Thoracic aorta (tissue), 2 donors: ENCODE data around the gene SIX3. TPM values are rescaled to one million over a fixed set of nuclear protein-coding genes. Genes with fewer than 3 reads are reported as not detected.

ENCODE experiments used
- ATAC-seq: fragments of 150-250 bp; one replicate; pipeline ENCODE4 v1.8.0; 2017; ENCODE audit warnings: low read depth; ENCODE audit not compliant: insufficient number of reproducible peaks, low FRiP score
- DNase-seq: peaks from one replicate; pipeline ENCODE4 v3.0.0-alpha.2; 2020; ENCODE audit warnings: low spot score
- H3K27ac ChIP-seq, 2 donors: fragments of 200-600 bp; sonication (generic); 1 replicate in 1 of 2; 2 replicates in 1 of 2; pipeline ENCODE4 v1.5.1; 2016; ENCODE audit warnings: mild to moderate bottlenecking in 2 of 2, moderate library complexity in 2 of 2
- H3K27me3 ChIP-seq: fragments of 200-600 bp; sonication (generic); replicated peaks from 2 replicates; pipeline ENCODE4 v1.6.0; 2016; ENCODE audit warnings: mild to moderate bottlenecking; ENCODE audit not compliant: insufficient read depth
- H3K36me3 ChIP-seq: fragments of 200-600 bp; sonication (generic); one replicate; pipeline ENCODE4 v1.5.1; 2016
- H3K4me1 ChIP-seq, 2 donors: fragments of 200-600 bp; sonication (generic); 1 replicate in 1 of 2; 2 replicates in 1 of 2; pipeline versions ENCODE4 v1.5.1 to v1.6.0; 2016; ENCODE audit warnings: low read depth in 2 of 2, mild to moderate bottlenecking in 1 of 2; ENCODE audit not compliant: control insufficient read depth in 1 of 2
- H3K4me3 ChIP-seq: fragments of 200-600 bp; sonication (generic); 2 replicates; pipeline ENCODE4 v1.5.1; 2016; ENCODE audit warnings: mild to moderate bottlenecking
- H3K9me3 ChIP-seq: fragments of 200-600 bp; sonication (generic); 2 replicates; pipeline ENCODE4 v1.5.1; 2016
- total RNA-seq, 2 donors: library from RNA; depleted of rRNA; stranded (reverse); fragments of >200 nt; gene quantifications; one replicate each; pipeline versions ENCODE4 v1.1.0 to v1.2.3, GENCODE V29; 2016
- TF ChIP-seq, protein P1 (sequence below): fragments of 200-600 bp; sonication (generic); IDR thresholded peaks from one replicate; pipeline ENCODE4 v1.5.1; 2019; ENCODE audit warnings: antibody characterized with exemption

Gene SIX3
- total RNA-seq, 2 donors from 2014 or later: 0.14 TPM; not detected in 1

DNA sequence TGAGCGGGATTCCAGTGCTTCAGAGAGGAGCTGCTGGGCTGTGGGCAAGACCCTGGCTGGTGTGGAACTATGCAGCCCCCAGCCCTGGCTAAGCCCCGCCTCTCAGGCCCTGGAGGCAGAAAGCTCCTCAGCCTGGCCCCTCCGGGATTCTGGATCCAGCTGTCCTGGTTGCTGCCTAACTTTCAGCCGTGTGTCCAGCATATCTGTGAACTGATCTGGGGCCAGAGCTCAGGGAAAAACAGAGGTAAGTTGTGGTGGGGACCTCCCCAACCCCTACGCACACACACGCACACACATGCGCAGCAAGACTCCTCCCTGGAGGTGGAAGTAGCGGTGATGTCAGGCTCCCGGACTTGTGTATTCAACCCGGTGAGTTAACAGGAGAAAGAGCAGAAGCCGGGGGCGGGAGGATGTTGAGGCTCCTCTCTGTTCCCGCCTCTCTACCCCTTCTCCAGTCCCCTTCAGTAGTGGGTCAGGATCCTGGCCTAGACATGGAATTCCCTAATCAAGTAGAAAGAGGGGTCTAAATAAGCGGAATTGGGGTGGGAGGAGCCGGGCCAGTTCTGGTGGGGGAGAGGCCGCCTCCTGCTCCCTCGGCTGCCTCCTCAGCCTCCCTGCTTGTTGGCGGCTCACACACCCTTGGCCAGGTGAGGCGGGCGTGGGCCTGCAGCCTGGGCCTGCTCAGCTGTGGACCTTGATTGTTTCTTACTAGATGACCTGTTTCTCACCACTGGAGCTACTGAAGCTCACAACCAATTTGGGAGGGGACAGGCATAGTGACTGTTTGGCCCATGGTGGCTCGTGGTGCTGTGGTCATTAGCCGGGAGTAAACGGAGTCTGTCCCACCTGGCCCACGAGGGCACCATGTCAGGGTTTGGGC lies 34.3 kb downstream of the SIX3 start:
- no peaks in the 10 kb centered on the region for H3K27me3 ChIP-seq
- no peak overlapping the region for H3K4me3 ChIP-seq

DNA sequence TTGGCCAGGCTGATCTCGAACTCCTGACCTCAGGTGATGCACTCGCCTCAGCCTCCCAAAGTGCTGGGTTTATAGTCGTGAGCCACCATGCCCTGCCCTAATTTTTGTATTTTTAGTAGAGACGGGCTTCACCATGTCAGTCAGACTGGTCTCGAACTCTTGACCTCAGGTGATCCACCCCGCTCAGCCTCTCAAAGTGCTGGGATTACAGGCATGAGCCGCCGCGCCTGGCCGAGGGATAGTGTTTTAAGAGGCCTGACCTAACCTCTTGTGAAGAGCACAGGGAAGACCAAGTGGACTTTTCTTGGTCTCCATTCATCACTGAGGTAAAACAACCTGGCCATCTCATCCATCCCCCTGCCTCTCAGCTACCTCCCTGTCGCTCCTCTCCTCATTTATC lies 38.1 kb downstream of the SIX3 start:
- TF ChIP-seq, protein P1, sequence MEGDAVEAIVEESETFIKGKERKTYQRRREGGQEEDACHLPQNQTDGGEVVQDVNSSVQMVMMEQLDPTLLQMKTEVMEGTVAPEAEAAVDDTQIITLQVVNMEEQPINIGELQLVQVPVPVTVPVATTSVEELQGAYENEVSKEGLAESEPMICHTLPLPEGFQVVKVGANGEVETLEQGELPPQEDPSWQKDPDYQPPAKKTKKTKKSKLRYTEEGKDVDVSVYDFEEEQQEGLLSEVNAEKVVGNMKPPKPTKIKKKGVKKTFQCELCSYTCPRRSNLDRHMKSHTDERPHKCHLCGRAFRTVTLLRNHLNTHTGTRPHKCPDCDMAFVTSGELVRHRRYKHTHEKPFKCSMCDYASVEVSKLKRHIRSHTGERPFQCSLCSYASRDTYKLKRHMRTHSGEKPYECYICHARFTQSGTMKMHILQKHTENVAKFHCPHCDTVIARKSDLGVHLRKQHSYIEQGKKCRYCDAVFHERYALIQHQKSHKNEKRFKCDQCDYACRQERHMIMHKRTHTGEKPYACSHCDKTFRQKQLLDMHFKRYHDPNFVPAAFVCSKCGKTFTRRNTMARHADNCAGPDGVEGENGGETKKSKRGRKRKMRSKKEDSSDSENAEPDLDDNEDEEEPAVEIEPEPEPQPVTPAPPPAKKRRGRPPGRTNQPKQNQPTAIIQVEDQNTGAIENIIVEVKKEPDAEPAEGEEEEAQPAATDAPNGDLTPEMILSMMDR: no peak
- ATAC-seq (no peak), DNase-seq (no peak)
- no peaks in the 10 kb centered on the region for H3K9me3 ChIP-seq
- no peaks in the 10 kb centered on the region for H3K27me3 ChIP-seq
- no peak overlapping the region for H3K27ac ChIP-seq
- H3K4me1 ChIP-seq: no peaks in the 10 kb centered on the region
- H3K4me3 ChIP-seq: no peak overlapping the region
- no peaks in the 10 kb centered on the region for H3K36me3 ChIP-seq

More for the DNA sequence above, 34.3 kb downstream of the SIX3 start:
- no peaks in the 10 kb centered on the region for H3K36me3 ChIP-seq
- H3K4me1 ChIP-seq: no peaks in the 10 kb centered on the region
- TF ChIP-seq, protein P1: no peak
- no peak for ATAC-seq
- no peaks in the 10 kb centered on the region for H3K9me3 ChIP-seq
- no peak for DNase-seq
- H3K27ac ChIP-seq: no peak overlapping the region

DNA sequence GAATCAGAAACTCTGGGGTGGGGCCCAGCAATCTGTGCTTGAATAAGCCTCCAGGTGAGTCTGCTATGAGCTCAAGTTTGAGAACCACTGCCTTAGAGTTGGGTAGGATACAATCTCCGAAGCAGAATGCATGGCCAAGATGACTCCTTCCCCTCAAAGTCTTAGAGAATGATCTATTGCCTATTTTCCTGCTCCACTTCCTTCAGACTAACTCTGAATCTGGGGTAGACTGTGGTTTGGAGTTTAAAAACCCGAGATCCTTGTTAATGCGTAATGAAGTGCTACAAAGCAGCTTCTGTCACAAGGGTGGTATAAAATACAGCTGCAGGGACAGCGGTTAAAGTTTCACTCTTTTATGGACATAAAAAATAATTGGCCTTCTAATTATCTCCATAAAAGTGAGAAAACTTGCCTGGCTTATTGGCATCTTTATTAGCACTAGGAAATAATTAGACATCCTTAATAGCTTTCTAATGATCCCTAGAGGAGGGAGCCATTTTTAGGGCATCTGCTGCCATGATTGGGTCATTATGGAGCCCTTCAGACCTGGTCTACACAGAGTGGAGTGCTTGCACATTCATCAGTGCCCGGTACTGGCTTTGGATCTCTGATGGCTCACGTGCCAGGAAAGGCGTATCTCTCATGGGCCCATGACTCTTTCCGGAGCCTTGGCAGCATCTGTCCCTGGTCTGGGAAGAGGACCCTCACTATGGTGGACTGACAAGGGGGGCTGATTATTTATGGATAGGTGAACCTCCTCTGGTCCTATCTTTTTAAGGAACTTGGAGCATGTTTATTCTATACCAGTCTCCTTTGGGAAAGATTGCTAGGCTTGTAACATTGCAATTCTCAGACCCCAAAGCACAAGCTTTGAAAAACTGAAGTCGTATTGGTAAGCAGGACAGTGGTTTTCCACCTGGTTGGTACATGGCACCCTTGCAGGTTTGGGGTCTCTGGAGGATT lies 39.5 kb downstream of the SIX3 start:
- Histone ChIP-seq H3K9me3 (no peaks in the 10 kb centered on the region), H3K27ac (no peak overlapping the region), H3K27me3 (no peaks in the 10 kb centered on the region), H3K36me3 (no peaks in the 10 kb centered on the region), H3K4me1 (no peaks in the 10 kb centered on the region), H3K4me3 (no peak overlapping the region)
- TF ChIP-seq, protein P1: no peak
- ATAC-seq (no peak), DNase-seq (no peak)

DNA sequence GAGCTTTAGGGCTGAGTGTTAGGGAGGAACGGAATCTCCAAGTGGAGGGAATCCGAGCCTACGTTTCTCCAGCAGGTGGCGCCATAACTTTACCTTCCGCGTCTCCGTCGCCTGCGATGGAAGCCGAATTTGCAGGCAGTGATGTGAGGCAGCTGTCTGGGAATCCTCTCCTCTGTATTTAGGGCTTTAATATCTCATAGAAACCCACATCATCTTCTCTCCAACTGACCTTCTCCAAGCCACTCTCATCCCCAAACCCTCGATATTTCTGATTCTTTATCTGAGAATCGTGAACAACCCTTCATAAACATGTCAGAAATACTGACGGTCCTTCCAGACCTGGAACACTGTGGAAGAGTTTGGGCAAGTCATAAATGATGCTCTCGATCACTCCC lies 40.2 kb downstream of the SIX3 start:
- no peaks in the 10 kb centered on the region for H3K36me3 ChIP-seq
- no peak overlapping the region for H3K27ac ChIP-seq
- TF ChIP-seq, protein P1: peak; percentile 89
- no peak overlapping the region for H3K4me3 ChIP-seq
- ATAC-seq (peak; percentile 74), DNase-seq (no peak)
- no peaks in the 10 kb centered on the region for H3K9me3 ChIP-seq
- no peaks in the 10 kb centered on the region for H3K4me1 ChIP-seq
- no peaks in the 10 kb centered on the region for H3K27me3 ChIP-seq
